ENCODE measurements around the gene NT5C1A. TPM values are rescaled to one million over a fixed set of nuclear protein-coding genes. Genes with fewer than 3 reads are reported as not detected.

The NT5C1A gene
- total RNA-seq, 3 donors from 2014 or later, result 0.29 TPM; not detected in 2

- H3K27me3 ChIP-seq, result no peaks in the 10 kb centered on the region
- intact Hi-C loops (cut with DNase I; ENCODE audit: low total_unique reads), result loop anchor here (2.0 kb wide), 1 partner anchor 41 kb away; no protein-coding TSS in a partner anchor
- TF ChIP-seq, protein P1, sequence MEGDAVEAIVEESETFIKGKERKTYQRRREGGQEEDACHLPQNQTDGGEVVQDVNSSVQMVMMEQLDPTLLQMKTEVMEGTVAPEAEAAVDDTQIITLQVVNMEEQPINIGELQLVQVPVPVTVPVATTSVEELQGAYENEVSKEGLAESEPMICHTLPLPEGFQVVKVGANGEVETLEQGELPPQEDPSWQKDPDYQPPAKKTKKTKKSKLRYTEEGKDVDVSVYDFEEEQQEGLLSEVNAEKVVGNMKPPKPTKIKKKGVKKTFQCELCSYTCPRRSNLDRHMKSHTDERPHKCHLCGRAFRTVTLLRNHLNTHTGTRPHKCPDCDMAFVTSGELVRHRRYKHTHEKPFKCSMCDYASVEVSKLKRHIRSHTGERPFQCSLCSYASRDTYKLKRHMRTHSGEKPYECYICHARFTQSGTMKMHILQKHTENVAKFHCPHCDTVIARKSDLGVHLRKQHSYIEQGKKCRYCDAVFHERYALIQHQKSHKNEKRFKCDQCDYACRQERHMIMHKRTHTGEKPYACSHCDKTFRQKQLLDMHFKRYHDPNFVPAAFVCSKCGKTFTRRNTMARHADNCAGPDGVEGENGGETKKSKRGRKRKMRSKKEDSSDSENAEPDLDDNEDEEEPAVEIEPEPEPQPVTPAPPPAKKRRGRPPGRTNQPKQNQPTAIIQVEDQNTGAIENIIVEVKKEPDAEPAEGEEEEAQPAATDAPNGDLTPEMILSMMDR (IDR thresholded peaks at IDR 0.05), result peak in 2 of 3 donors; percentile 37 to 45
- no peak for TF ChIP-seq POLR2AphosphoS5 (IDR thresholded peaks at IDR 0.05)
- no peak for DNase-seq (ENCODE audit: low spot score in 2 of 2)
- peak overlapping the region; percentile 7 to 57 (median 21) for H3K4me3 ChIP-seq
- no peaks in the 10 kb centered on the region for H3K9me3 ChIP-seq
- peak overlapping the region in 1 of 2 donors; percentile 63 for H3K27ac ChIP-seq
- no peaks in the 10 kb centered on the region for H3K36me3 ChIP-seq
- H3K4me1 ChIP-seq, result no peaks in the 10 kb centered on the region
Observed at GRCh38 chr1:39609618-39610331, 62.1 kb downstream of the NT5C1A start.

Other genes starting within 250 kb of the NT5C1A start
- gene BMP8A, start 180.5 kb downstream of the NT5C1A start, total RNA-seq, result under 1 TPM in 1 of 3 donors, not detected in 2; 0.33 TPM
- gene PABPC4, start 95.3 kb downstream of the NT5C1A start, total RNA-seq, result 100 to 1,000 TPM; 113 to 237 (median 163) TPM
- gene HEYL, start 32.5 kb downstream of the NT5C1A start, total RNA-seq, result 1 to 10 TPM; 2.1 to 5.2 (median 2.3) TPM
- not detected for gene HPCAL4, start 19.3 kb upstream of the NT5C1A start, total RNA-seq
- gene PPIE, start 66.8 kb upstream of the NT5C1A start, total RNA-seq, result 10 to 100 TPM; 41.3 to 49.2 (median 45.9) TPM
- under 1 TPM in 2 of 3 donors, not detected in 1; 0.32 to 0.66 TPM for gene OXCT2, start 99.2 kb upstream of the NT5C1A start, total RNA-seq
- 1 to 10 TPM in 1 of 3 donors, under 1 TPM in 2; 0.48 to 1.3 (median 0.59) TPM for gene BMP8B, start 116.8 kb upstream of the NT5C1A start, total RNA-seq
- gene TRIT1, start 211.4 kb upstream of the NT5C1A start, total RNA-seq, result 10 to 100 TPM; 10.1 to 30.3 (median 19.3) TPM
- 1 to 10 TPM in 1 of 3 donors, under 1 TPM in 2; 0.32 to 5.3 (median 0.98) TPM for gene MYCL, start 229.8 kb upstream of the NT5C1A start, total RNA-seq

All from breast epithelium (tissue), 4 donors.